HepG2 (cell line): ENCODE data around the gene TMEM158. TPM values are rescaled to one million over a fixed set of nuclear protein-coding genes. Genes with fewer than 3 reads are reported as not detected.

Source experiments
- ATF4 ChIP-seq, 2 experiments: fragments of 450-650 bp in 1 of 2; sonication (generic) in 1 of 2; formaldehyde crosslinking; IDR thresholded peaks; 2 replicates each; pipeline versions ENCODE4 v1.5.0 to v1.8.0; 2020 to 2022; ENCODE audit warnings: mild to moderate bottlenecking in 1 of 2, missing genetic modification reagents in 1 of 2
- CEBPB ChIP-seq: IDR thresholded peaks from 2 replicates; pipeline ENCODE4 v1.6.1; 2011; ENCODE audit warnings: low read depth, low read length, improper control_type of control experiment, borderline replicate concordance
- FOSL2 ChIP-seq: sonication (generic); formaldehyde crosslinking; IDR thresholded peaks from 2 replicates; pipeline ENCODE4 v1.4.0; 2020; ENCODE audit warnings: missing genetic modification reagents
- GABPA ChIP-seq, 2 experiments: IDR thresholded peaks; 2 replicates each; pipeline ENCODE4 v1.6.1; 2011 to 2016; ENCODE audit warnings: low read depth in 2 of 2, low read length in 1 of 2, missing biosample characterization in 1 of 2, missing genetic modification characterization in 1 of 2
- GZF1 ChIP-seq: sonication (generic); formaldehyde crosslinking; IDR thresholded peaks from 2 replicates; pipeline ENCODE4 v1.5.1; 2020; ENCODE audit warnings: mild to moderate bottlenecking, missing genetic modification reagents
- HNRNPH1 ChIP-seq: fragments of 200-400 bp; formaldehyde crosslinking; optimal IDR thresholded peaks from 2 replicates; pipeline ENCODE3; 2017; ENCODE audit warnings: mild to moderate bottlenecking, low read depth, low read length
- MTF1 ChIP-seq: sonication (generic); formaldehyde crosslinking; IDR thresholded peaks from 2 replicates; pipeline ENCODE4 v1.5.0; 2020; ENCODE audit warnings: missing genetic modification reagents
- NCOA1 ChIP-seq: sonication (generic); formaldehyde crosslinking; IDR thresholded peaks from 2 replicates; pipeline ENCODE4 v1.9.0; 2021; ENCODE audit warnings: missing genetic modification reagents
- NFYC ChIP-seq: IDR thresholded peaks from 2 replicates; pipeline ENCODE4 v1.6.1; 2016; ENCODE audit warnings: missing genetic modification reagents, missing compliant biosample characterization
- PHF5A ChIP-seq: IDR thresholded peaks from one replicate; pipeline ENCODE4 v1.6.1; 2018; ENCODE audit warnings: low read depth, missing genetic modification reagents; ENCODE audit not compliant: unreplicated experiment
- REST ChIP-seq, 2 experiments: IDR thresholded peaks; 2 replicates each; pipeline ENCODE4 v1.6.1; 2011 to 2012; ENCODE audit warnings: low read length in 2 of 2, borderline replicate concordance in 1 of 2, low read depth in 1 of 2, mild to moderate bottlenecking in 1 of 2, moderate library complexity in 1 of 2
- SP5 ChIP-seq: IDR thresholded peaks from 2 replicates; pipeline ENCODE4 v1.6.1; 2016; ENCODE audit warnings: low read depth, borderline replicate concordance
- SRY ChIP-seq: sonication (generic); formaldehyde crosslinking; IDR thresholded peaks from 2 replicates; pipeline ENCODE4 v1.8.0; 2022; ENCODE audit warnings: mild to moderate bottlenecking, missing genetic modification reagents
- ZFP91 ChIP-seq: sonication (generic); formaldehyde crosslinking; IDR thresholded peaks from 2 replicates; pipeline ENCODE4 v1.9.0; 2022; ENCODE audit warnings: missing genetic modification reagents, mild to moderate bottlenecking, borderline replicate concordance
- ZNF24 ChIP-seq: fragments of 450-650 bp; IDR thresholded peaks from 2 replicates; pipeline ENCODE4 v1.6.1; 2017; ENCODE audit warnings: antibody characterized with exemption, mild to moderate bottlenecking
- ZNF264 ChIP-seq: sonication (generic); formaldehyde crosslinking; IDR thresholded peaks from 2 replicates; pipeline ENCODE4 v1.4.0; 2020; ENCODE audit warnings: missing genetic modification reagents
- ZNF3 ChIP-seq: IDR thresholded peaks from 2 replicates; pipeline ENCODE4 v1.7.0; 2017; ENCODE audit warnings: inconsistent platforms
- ZNF543 ChIP-seq: sonication (generic); formaldehyde crosslinking; IDR thresholded peaks from 2 replicates; pipeline ENCODE4 v1.4.0; 2020; ENCODE audit warnings: mild to moderate bottlenecking, missing genetic modification reagents
- ZNF614 ChIP-seq: IDR thresholded peaks from 2 replicates; pipeline ENCODE4 v1.6.1; 2018; ENCODE audit warnings: missing biosample characterization, missing genetic modification reagents, inconsistent platforms, borderline replicate concordance
- ZNF703 ChIP-seq: sonication (generic); formaldehyde crosslinking; IDR thresholded peaks from 2 replicates; pipeline ENCODE4 v1.5.1; 2020; ENCODE audit warnings: missing genetic modification reagents, mild to moderate bottlenecking, moderate library complexity, borderline replicate concordance
- ZNF839 ChIP-seq: sonication (generic); formaldehyde crosslinking; IDR thresholded peaks from 2 replicates; pipeline ENCODE4 v1.4.0; 2020; ENCODE audit warnings: missing genetic modification reagents, mild to moderate bottlenecking, borderline replicate concordance
- polyA plus RNA-seq, 8 experiments: library from polyadenylated mRNA; depleted of rRNA in 3 of 8; stranded (reverse) in 7 of 8; unstranded in 1 of 8; fragments of >200 nt; fragmentation: Illumina TruSeq in 4 of 8; extraction: Trizol in 4 of 8; gene quantifications; 2 replicates each; pipeline versions ENCODE4 v1.2.1 to v1.2.3, GENCODE V29; 2011 to 2016; ENCODE audit warnings: low read depth in 4 of 8, missing spikeins in 1 of 8, mixed read lengths in 1 of 8; ENCODE audit not compliant: insufficient read depth in 1 of 8
- total RNA-seq, 5 experiments: library from RNA; depleted of rRNA; stranded (reverse); fragments of >200 nt; fragmentation: Illumina TruSeq; extraction: Trizol; gene quantifications; 2 replicates each; pipeline ENCODE4 v1.2.3, GENCODE V29; 2016; ENCODE audit warnings: low read depth in 1 of 5

Gene TMEM158
- total and polyA plus RNA-seq, 2 of the 13 experiments (the other 11 are each of a cell fraction or from before 2014, with no cell fraction given) = 0.13 TPM; not detected in 1

- no peak for TF ChIP-seq MTF1 (CRISPR knock-in tag)
- TF ChIP-seq NCOA1 = no peak
- TF ChIP-seq ZNF614 = no peak
- no peak for TF ChIP-seq GZF1 (CRISPR knock-in tag)
- no peak for TF ChIP-seq HNRNPH1
- no peak for TF ChIP-seq ZNF703 (CRISPR knock-in tag)
- no peak for TF ChIP-seq NFYC (CRISPR knock-in tag)
- no peak for TF ChIP-seq REST (IDR thresholded peaks at IDR 0.05; ENCODE audit: borderline replicate concordance in 1 of 2, low read depth in 1 of 2, low read length in 2 of 2)
- no peak for TF ChIP-seq ZNF264 (CRISPR knock-in tag)
- no peak for TF ChIP-seq ZNF3 (CRISPR knock-in tag)
- TF ChIP-seq ZFP91 = no peak
- TF ChIP-seq ZNF543 (CRISPR knock-in tag) = no peak
- TF ChIP-seq ZNF24 = no peak
- TF ChIP-seq FOSL2 = peak; percentile 89
- peak; percentile 51; the same call in 1 of the 2 replicates for TF ChIP-seq SP5 (CRISPR knock-in tag)
- TF ChIP-seq ZNF839 (CRISPR knock-in tag) = no peak
- TF ChIP-seq GABPA (IDR thresholded peaks at IDR 0.05; ENCODE audit: low read depth, low read length) = no peak
- no peak for TF ChIP-seq GABPA (CRISPR knock-in tag; IDR thresholded peaks at IDR 0.05; ENCODE audit: low read depth)
- TF ChIP-seq SRY (CRISPR knock-in tag) = no peak
- TF ChIP-seq CEBPB = 0 out of 2 replicates have a peak, but pooled peaks have one; percentile 17
- TF ChIP-seq PHF5A (CRISPR knock-in tag) = no peak
- no peak for TF ChIP-seq ATF4 (CRISPR knock-in tag; IDR thresholded peaks at IDR 0.05)
Measured at GRCh38 chr3:45199837-45200648, 26.0 kb downstream of the TMEM158 start (continued).
